Stimulated activated CD8-positive, alpha-beta memory T cell treated with anti-CD3 and anti-CD28 coated beads, Interleukin-4, amount 100 ng/mL, for 4 hours (primary cell): ENCODE data around the gene SCAPER.
"Not testable (repeated sequence)": the region's sequence is repeated elsewhere in the genome, so short reads cannot be mapped to it uniquely, and the experiment has no call there.

Experiments
- DNase-seq, 2 donors: peaks; one replicate each; pipeline ENCODE4 v3.0.0-alpha.2; 2020; ENCODE audit warnings: low read depth in 2 of 2, low spot score in 1 of 2

SCAPER gene

DNA sequence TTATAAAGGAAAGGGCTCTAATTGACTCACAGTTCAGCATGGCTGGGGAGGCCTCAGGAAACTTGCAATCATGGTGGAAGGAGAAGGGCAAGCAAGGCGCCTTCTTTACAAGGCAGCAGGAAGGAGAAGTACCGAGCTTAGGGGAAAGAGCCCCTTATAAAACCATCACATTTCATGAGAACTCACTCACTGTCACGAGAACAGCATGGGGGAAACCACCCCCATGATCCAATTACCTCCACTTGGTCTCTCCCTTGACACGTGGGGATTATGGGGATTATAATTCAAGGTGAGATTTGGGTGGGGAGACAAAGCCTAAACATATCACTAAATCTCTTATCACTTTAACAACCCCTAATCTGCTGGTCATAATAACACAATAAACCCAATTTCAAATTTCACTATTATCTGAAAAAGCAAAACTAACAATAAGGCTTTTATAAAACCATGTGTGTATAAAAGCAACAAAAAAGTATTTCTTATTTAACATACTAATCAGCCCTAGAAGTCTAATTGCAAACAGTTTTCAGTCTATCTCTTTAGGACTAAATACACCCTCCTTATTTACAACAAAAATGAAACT lies 43.2 kb downstream of the SCAPER start:
- no peak for DNase-seq

DNA sequence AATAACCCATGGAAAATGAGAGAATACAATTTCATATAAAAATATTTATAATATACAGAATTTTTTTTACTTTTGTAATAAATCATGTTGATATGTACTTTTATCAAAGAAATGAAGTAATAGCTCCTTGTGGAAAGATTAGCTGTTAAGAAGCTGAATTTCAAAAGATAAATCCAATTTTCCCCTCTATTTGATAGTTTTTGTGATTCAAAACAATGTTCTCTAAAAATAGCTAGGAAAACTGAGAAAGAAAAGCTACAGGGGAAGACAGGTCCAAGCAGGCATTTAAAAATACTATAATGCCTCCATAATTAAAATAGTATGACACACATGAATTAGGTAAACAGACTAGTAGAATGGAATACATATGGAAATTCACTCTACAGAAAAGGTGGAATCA lies 44.9 kb downstream of the SCAPER start:
- no peak for DNase-seq

DNA sequence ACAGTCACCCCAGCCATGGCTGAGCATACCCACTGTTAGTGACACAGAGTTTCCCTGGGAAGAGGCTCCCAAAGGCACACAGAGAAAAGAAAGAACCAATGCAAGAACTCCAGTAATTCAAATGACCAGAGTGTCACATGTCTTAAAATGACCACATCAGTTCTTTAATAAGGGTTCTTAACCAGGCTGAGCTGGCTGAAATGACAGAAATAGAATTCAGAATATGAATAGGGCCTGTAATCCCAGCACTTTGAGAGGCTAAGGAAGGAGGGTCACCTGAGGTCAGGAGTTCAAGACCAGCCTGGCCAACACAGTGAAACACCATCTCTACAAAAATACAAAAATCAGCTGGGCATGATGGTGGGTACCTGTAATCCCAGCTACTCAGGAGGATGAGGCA lies 54.8 kb downstream of the SCAPER start:
- not testable (repeated sequence) for DNase-seq

DNA sequence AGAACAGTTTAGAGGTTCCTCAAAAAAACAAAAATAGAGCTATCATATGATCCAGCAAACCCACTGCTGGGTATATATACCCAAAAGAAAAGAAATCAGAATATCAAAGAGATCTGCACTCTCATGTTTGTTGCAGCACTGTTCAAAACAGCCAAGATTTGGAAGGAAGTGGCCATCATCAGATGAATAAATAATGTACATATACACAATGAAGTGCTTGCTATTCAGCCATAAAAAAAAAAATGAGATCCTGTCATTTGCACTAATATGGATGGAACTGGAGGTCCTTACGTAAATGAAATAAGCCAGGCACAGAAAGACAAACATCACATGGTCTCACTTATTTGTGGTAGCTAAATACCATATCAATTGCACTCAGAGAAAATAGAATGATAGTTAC lies 58.4 kb downstream of the SCAPER start:
- no peak for DNase-seq

DNA sequence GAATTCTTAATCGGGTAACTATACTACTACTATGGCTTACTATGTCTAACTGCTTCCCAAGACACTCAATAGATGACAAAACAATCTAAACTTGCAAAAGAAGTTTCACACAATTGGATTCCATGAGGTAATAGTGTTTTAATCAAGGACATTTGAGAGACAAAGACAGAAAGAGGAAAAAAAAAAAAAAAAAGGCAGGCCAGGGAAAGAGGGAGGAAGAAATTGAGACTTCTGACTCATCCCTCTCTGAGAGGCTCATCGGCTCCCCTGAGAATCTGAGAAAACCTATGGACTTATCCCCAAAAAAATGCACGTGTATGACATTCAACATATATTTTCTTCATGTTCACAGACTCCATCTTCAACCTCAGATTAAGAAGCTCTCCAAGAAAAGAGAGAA lies 61.0 kb downstream of the SCAPER start:
- DNase-seq, result no peak

DNA sequence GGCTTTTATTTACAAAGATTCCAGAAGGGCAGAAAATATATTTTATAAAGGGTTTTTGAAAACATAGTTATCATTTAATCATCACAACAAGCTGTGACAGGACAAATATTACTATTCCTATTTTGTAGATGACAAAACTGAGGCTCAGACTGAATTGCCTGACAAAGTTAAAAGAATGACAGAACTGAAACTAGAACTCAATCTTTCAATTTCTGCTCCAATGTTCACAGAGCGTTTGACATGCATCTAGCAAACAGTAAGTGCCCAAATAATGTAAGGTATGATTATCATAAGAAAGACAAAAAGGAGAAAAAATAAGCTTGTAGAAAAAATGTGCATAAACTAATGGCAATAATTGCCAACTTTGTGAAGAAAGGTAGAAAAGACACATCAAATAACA lies 61.9 kb downstream of the SCAPER start:
- DNase-seq, result no peak

DNA sequence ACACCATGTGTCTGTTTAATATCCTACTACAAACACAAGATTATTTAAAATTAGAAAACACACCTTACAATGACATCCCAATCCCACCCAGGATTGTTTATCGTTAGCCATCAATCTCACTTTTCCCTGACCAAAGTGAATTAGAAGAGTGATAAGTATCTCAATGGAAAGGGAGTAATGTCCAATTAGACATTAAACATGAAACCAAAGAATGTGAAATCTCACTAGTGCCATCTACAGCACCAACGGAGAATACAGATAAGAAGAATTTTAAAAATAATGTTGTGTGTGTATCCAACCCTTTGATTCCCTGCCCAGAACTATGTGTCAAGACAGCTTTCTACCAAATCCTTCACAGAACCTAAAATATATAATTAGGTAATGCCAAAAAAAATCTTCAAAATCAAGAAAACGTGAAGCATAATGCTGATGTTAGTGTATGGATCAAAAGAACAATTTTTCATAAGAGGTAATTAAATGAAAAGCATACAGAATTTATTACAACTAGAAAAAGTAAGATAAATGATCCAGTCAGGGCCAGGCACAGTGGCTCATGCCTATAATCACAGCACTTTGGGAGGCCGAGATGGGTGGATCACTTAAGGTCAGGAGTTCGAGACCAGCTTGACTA lies 64.2 kb downstream of the SCAPER start:
- no peak for DNase-seq

DNA sequence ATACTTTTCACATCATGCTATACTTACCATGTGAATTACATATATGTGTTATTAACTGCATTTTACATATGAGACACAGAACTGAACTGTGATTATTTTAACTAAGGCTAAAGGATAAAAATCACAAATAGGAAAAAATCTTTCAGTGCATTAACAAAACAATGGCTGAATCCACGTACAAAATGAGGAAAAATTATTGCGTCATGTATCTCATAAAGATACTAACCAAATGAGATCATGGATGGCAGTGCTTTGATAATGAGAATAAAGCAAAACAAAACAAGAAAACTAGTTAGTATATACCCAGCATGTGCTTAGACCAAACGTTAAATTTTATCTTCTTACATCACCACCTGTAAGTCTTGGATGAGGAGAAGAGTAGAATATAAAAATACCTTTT lies 66.0 kb downstream of the SCAPER start:
- DNase-seq, result no peak

DNA sequence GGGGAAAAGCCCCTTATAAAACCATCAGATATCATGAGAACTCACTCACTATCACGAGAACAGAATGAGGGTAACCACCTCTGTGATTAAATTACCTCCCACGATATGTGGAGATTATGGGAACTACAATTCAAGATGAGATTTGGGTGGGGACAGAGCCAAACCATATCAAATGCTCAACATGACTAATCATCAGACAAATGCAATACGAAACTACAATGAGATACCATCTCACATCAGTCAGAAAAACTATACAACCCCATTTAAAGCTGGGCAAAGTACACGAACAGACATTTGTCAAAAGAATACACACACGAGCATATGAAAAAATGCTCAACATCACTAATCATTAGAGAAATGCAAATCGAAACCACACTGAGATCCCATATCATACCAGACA lies 67.7 kb downstream of the SCAPER start:
- no peak for DNase-seq

DNA sequence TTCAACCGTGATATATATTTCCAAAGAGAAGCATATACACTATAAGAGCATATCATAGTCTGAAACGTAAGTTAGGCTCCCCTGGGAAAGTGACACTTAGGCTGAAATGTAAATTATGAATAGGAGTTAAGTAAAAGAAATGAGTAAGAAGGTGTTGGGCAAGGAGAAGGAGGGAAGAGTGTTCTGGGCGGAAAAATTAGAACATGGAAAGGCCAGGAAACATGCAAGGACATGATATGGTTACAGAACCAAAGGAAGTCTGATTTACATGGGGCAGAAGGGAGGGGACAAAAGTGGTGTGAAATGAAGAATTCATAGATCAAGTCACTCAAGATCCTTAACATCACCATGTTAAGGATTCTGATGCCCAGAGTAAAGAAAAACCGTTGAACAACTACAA lies 75.2 kb downstream of the SCAPER start:
- no peak for DNase-seq

DNA sequence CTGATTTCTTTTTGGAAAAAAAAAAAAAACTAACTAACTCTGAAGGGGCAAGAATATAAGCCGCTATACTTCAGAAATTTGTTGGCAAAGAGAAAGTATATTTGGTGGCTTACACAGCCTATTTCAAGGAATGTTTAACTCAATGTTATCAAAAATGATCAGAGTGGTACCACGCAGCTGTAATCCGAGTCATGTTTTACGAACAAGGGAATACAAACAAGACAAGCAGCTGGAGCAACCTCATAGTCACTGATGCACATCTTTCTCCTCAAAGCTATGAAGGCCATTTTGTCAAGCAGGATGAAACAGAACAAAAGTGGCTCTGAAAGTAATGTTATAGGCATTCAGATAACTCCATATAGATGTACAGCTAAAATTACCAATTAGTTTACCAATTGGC lies 81.2 kb downstream of the SCAPER start:
- DNase-seq, result no peak

DNA sequence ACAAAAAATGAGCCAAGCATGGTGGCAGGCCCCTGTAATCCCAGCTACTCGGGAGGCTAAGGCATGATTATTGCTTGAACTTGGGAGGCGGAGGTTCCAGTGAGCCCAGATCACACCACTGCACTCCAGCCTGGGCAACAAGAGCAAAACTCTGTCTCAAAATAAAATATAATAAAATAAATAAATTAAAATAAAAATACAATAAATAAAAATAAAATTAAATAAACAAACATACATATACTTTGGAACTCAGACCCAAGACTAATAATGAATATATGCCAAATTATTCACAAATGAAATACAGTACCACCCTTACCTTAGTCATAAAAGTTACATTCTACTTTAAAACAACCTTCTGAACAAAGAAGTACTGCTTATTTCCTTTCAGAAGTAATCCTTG lies 81.8 kb downstream of the SCAPER start:
- no peak for DNase-seq

DNA sequence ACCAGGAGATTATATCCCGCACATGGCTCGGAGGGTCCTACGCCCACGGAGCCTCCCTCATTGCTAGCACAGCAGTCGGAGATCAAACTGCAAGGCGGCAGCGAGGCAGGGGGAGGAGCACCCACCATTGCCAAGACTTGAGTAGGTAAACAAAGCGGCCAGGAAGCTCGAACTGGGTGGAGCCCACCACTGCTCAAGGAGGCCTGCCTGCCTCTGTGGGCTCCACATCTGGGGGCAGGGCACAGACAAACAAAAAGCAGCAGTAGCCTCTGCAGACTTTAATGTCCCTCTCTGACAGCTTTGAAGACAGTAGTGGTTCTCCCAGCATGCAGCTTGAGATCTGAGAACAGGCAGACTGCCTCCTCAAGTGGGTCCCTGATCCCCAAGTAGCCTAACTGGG lies 86.2 kb downstream of the SCAPER start:
- not testable (repeated sequence) for DNase-seq

DNA sequence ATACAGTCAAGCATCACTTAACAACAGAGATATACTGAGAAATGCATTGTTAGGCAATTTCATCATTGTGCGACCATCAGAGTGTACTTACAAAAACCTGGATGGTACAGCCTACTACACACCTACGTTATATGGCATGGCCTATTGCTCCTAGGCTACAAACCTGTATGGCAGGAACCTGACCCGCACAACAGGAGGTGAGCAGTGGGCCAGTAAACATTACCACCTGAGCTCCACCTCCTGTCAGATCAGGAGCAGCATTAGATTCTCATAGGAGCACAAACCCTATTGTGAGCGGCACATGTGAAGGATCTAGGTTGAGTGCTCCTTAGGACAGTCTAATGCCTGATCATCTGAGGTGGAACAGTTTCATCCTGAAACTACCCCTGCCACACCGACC lies 89.7 kb downstream of the SCAPER start:
- DNase-seq, result no peak

DNA sequence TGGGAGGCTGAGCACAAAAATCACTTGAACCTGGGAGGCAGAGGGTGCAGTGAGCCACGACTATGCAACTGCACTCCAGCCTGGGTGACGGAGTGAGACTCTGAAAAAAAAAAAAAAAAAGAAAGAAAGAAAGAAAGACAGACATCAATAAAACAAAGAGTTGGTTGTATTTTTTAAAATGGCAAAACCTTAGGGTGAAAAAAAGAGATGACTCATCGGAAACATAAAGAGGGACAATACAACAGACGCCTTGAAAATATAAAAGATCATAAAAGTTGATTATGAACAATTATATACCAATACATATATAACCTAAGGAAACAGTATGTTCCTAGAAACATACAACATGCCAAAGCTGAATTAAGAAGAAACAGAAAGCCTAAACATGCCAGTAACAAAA lies 92.8 kb downstream of the SCAPER start:
- DNase-seq, result no peak

DNA sequence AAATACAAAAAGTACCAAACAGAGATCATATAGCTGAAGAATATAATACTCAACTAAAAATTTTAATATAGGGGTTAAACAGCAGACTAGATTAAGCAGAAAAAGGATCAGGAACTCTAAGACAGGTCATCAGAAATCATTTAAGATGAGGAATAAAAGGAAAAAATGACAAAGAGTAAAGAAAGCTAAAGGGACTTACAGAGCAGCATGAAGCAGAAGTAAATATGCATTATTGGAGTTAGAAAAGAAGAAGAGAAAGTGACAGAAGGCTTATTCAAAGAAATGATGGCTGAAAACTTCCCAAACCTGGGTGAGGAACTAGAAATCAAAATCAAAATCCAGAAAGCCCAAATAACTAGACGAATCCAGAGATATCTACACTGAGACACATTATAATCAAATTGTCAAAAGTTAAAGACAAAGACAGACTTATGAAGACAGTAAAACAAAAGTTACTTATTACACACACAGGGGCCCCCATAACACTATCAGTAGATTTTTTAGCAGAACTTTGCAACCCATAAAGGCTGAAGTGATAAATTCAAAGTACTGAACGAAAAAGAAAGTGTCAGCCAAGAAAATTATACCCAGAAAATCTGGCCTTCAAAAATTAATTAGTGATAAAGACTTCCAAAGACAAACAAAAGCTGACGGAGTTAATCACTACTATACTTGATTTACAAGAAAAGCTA lies 95.6 kb downstream of the SCAPER start:
- DNase-seq, result no peak

DNA sequence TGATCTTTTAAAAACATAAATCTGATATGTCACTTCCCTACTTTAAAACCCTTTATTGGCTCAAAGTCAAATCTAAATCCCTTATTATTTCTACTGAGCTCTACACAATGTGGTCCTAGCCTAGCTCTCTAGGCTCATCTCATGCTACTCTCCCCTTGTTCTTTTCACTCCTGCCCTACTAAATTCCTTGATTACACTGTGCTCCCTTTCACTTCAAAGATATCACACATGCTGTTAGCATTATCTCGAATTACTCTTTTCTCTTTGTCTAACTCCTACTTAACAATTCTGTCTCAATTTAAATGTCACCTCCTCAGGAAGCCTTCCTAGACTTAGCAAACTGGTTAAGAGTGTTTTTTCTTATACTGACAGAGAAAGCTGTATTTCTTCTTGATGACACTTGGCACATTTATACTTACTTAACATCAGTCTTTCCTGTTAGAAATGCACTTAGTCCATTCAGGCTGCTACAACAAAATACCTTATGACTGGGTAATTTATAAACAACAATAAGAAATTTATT lies 102.0 kb downstream of the SCAPER start:
- DNase-seq, result no peak

DNA sequence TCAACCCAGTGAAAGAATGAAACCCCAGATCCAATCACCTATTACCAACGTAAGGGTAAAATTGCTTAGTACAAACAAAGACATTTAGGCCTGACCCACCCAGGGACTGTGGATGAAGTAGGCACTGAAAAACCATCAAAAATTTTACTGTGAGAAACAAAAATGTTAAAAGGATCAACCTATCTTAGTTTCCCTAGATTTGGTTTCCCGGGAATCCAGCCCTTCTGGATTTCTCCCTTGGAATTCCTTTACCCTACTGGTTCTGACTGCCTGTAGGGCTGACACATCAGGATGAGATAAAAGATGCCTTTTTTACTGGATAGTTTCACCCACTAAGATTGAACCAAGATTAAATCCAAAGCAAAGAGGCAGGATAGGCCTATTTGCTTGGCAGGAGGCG lies 102.7 kb downstream of the SCAPER start:
- no peak for DNase-seq

DNA sequence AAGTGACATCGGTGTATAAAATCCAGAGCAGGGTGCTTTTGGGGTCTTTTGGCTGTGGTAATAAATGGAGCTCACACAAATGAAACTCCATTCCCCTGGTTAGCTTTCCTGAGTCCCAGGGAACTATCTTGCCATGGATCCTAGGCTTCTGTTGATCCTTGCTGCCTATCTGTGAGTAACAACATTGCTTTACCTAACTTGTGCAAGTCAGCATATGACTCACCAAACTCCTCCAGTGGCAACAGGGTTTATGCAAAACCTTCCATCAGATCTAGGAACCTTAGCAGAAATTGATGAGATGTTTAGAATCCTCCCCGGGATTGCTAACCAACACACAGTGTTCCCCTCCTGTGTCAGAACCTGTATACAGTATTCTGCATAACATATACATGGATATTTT lies 105.4 kb downstream of the SCAPER start:
- DNase-seq, result no peak

DNA sequence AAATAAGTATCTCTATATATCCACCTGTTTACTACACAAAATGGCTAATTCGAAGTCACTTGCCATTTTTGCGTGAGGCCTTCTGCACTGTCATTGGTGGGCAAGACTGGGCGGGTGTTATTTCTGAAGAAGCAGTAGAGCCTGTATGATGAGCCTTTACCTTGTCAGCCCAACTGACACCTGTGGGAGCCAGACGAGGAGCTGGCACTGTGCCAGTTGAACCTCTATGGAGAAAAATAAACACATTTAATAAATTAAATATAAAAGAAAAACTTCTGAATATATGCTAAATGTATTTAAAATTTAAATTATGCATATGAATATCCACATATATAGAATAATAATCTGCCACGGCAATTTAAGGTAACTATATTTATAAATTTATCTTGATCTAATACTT lies 109.9 kb downstream of the SCAPER start:
- DNase-seq, result no peak

DNA sequence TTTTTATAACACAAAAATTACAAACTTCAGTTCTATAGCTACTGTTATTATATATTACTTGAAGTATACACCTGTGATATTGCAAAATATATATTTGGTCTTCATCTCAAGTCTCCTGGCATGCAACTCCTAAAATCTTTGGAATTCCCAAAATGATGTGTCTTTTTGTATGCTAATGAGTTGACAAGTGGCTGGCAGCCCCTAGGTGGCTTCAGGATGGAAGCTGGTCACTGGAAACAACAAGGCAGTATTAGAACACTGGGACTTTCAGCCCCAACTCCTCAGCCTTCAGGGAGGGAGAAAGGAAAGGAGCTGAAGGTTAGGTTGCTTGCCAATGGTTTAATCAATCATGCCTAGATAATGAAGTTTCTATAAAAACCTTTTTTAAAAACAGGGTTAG lies 112.0 kb downstream of the SCAPER start:
- no peak for DNase-seq

DNA sequence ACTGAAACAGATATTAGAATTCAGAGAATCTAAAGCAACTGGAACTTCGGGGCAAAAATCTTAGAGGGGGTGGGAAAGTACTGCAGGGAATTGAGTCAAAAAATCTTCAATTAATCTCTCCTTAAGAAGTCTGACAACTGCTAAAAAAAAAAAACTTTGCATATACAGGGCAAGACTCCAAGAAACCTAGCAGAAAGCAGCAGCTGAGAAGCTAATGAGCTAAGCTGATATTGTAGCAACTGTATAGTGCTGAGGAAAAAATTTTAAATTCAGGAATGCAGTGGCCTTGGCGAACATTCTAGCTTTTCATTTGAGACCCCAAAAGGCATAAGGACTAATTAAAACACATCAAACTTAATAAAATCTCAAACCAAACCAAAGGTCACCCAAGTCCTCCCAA lies 113.6 kb downstream of the SCAPER start:
- DNase-seq, result no peak

DNA sequence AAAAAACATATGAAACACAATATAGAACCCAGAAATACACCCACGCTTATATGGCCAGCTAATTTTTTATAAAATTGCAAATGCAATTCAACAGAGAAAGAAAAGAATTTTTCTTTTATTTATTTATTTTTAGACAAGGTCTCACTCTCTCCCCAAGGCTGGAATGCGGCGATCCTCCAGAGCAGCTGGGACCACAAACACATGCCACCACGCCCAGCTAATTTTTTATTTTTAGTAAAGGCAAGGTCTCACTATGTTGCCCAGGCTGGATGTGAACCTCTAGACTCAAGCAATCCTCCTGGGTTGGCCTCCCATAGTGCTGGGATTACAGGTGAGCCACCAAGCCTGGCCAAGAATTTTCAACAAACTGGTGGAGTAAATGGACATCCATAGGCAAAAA lies 117.9 kb downstream of the SCAPER start:
- no peak for DNase-seq
